Measurements from ENCODE around the gene TRMT1. TPM values are rescaled to one million over a fixed set of nuclear protein-coding genes. Genes with fewer than 3 reads are reported as not detected.

The TRMT1 gene
- total RNA-seq, 1 donor from 2014 or later = 13.0 TPM

DNA sequence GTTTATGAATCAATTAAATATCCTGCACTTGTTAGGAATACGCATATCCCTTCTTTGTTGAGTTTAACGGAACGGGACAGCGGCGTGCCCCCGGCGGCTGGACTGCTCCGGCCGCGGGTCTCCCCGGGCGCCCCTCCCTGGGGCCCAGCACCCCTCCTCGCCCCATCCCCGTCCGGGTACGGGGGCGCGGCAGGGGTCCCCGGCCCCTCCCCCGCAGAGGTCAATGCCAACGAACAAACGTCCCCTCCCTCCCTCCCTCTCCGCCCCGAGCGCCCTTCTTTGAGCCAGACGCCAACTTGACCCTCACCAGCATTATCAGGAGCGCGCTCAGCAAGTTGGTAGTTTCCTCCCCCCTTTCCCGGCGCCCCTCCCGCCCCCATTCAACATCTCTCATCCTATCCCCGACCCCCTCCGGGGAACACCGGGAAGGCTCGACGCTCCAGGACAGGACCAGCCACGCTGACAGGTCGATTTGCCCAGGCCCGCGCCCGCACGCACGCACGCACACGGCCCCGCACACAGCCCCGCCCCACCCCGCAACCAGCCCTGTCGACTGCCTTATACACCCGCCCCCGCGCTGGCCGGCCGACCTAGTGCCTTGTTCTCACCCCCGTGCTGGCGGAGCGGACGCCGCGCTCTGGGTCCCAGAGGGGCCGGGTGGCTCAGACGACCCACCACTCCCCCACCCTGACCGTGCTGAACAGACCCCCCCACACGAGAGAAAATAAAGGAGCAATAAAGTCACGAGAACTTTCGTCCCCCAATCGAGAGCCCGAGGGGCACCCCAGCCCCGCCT is 18.9 kb downstream of the TRMT1 start:
- peaks cover 0 to 11% (median 3%) of the 10 kb centered on the region in 3 donors for H3K36me3 ChIP-seq (ENCODE audit: control insufficient read depth in 3 of 3, insufficient read depth in 3 of 3, low read length in 3 of 3)
- H3K27ac ChIP-seq (ENCODE audit: low read depth, low read length) = no peak overlapping the region
- peaks cover 26 to 43% (median 35%) of the 10 kb centered on the region in 3 donors for H3K4me1 ChIP-seq (ENCODE audit: control insufficient read depth in 3 of 3, insufficient read depth in 3 of 3, low read length in 3 of 3)
- H3K9me3 ChIP-seq (ENCODE audit: control insufficient read depth in 3 of 3, low read length in 3 of 3) = no peaks in the 10 kb centered on the region
- H3K27me3 ChIP-seq (ENCODE audit: control insufficient read depth in 3 of 3, insufficient read depth in 3 of 3, low read length in 3 of 3) = no peaks in the 10 kb centered on the region
- no peak overlapping the region for H3K9ac ChIP-seq (ENCODE audit: low read depth in 1 of 3, low read length in 3 of 3)
- H3K4me3 ChIP-seq (ENCODE audit: low read length in 3 of 3) = no peak overlapping the region

DNA sequence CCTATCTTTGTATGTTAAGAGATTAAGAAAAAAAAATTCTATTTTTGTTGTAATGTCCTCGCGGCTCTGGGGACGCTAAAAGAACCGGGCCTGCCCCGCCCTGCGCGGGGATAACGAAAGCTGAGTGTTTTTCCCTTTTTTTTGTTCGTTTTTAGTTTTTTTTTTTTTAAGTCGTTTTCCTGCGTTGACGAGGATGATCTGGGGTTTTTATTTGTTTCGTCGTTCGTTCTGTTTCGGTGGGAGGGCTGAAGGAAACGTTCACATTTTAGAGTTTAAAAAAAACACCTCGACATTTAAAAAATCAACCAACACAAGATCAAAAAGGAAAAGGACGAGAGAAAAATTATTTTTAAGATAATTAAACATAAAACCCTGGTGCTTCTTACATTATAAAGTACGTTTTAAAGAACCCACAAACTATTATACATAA is 19.5 kb downstream of the TRMT1 start:
- Histone ChIP-seq H3K27ac (ENCODE audit: low read depth, low read length) (no peak overlapping the region), H3K36me3 (ENCODE audit: control insufficient read depth in 3 of 3, insufficient read depth in 3 of 3, low read length in 3 of 3) (peaks cover 0 to 11% (median 3%) of the 10 kb centered on the region in 3 donors), H3K4me1 (ENCODE audit: control insufficient read depth in 3 of 3, insufficient read depth in 3 of 3, low read length in 3 of 3) (peaks cover 28 to 44% (median 36%) of the 10 kb centered on the region in 3 donors), H3K9ac (ENCODE audit: low read depth in 1 of 3, low read length in 3 of 3) (no peak overlapping the region), H3K4me3 (ENCODE audit: low read length in 3 of 3) (no peak overlapping the region), H3K9me3 (ENCODE audit: control insufficient read depth in 3 of 3, low read length in 3 of 3) (no peaks in the 10 kb centered on the region), H3K27me3 (ENCODE audit: control insufficient read depth in 3 of 3, insufficient read depth in 3 of 3, low read length in 3 of 3) (no peaks in the 10 kb centered on the region)

DNA sequence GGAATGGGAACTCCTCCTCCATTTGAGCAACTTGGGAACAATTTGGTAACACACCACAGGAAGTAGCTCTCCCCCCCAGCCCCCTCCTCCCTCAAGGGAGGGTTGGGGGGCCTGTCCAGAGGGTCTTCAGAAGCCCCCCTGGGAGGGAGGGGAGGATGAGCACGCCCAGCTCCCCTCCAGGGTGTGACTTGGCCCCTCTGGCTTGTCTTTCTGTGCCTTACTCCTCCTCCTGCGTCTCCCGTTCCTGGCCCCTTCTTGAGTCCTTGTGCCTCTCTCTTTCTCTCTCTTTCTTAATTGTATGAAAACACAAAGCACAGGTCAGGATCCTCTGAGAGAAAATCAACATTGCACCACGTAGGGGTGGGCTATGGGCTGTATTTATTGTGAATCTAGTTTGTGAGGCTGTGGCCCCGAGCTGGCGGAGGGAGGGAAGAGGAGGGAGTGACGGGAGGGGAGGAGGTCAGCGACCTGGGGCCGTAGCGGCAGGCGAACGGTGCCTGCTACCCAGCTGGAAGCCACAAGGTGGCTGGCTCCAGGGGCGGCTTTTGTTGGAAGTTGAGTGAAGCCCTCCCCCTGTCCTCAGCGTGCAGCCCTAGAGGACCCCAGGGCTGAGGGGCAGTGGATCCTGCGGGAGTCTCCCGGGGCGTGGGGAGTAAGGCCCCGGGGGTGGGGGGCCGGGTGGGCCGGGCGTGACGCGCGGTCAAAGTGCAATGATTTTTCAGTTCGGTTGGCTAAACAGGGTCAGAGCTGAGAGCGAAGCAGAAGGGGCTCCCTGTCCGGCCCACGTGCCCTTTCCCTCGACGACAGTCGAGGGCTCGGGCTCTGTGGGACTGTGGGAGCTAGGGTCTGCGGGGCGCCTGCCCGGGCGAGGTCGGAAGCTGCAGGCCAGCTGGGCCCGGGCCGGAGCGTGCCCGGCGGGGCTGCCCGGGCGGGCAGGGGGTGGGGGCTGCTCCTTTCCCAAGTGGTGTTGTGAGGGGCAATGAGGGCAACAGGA is 20.3 kb downstream of the TRMT1 start:
- Histone ChIP-seq H3K36me3 (ENCODE audit: control insufficient read depth in 3 of 3, insufficient read depth in 3 of 3, low read length in 3 of 3) (peaks cover 0 to 11% (median 3%) of the 10 kb centered on the region in 3 donors), H3K4me3 (ENCODE audit: low read length in 3 of 3) (peak overlapping the region in 1 of 3 donors; percentile 14), H3K9ac (ENCODE audit: low read depth in 1 of 3, low read length in 3 of 3) (peak overlapping the region in 1 of 3 donors; percentile 45), H3K27me3 (ENCODE audit: control insufficient read depth in 3 of 3, insufficient read depth in 3 of 3, low read length in 3 of 3) (no peaks in the 10 kb centered on the region), H3K4me1 (ENCODE audit: control insufficient read depth in 3 of 3, insufficient read depth in 3 of 3, low read length in 3 of 3) (peaks cover 23 to 45% (median 40%) of the 10 kb centered on the region in 3 donors), H3K27ac (ENCODE audit: low read depth, low read length) (no peak overlapping the region), H3K9me3 (ENCODE audit: control insufficient read depth in 3 of 3, low read length in 3 of 3) (no peaks in the 10 kb centered on the region)

DNA sequence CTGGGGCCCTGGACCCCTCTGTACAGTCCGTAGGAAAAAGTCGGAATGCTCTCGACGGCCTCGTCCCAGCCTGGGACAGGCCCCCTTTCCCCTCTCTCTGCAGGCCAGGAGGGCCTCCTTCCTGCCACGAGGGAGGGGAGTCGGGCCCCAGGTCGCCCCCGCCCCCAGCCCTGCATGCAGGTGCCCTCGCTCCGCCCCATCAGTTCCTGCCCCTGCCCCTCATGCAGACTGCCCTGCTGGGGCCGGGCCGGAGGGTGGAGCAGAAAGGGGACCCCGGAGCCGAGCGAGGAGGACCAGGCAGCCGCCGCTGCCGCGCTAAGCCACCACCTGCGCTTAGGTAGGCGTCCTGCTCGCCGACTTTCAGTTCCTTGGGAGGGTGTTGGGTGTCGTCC is 21.2 kb downstream of the TRMT1 start:
- H3K27me3 ChIP-seq (ENCODE audit: control insufficient read depth in 3 of 3, insufficient read depth in 3 of 3, low read length in 3 of 3) = no peaks in the 10 kb centered on the region
- no peaks in the 10 kb centered on the region for H3K9me3 ChIP-seq (ENCODE audit: control insufficient read depth in 3 of 3, low read length in 3 of 3)
- peaks cover 28 to 49% (median 46%) of the 10 kb centered on the region in 3 donors for H3K4me1 ChIP-seq (ENCODE audit: control insufficient read depth in 3 of 3, insufficient read depth in 3 of 3, low read length in 3 of 3)
- H3K9ac ChIP-seq (ENCODE audit: low read depth in 1 of 3, low read length in 3 of 3) = peak overlapping the region in 1 of 3 donors; percentile 16
- H3K27ac ChIP-seq (ENCODE audit: low read depth, low read length) = no peak overlapping the region
- no peak overlapping the region for H3K4me3 ChIP-seq (ENCODE audit: low read length in 3 of 3)
- H3K36me3 ChIP-seq (ENCODE audit: control insufficient read depth in 3 of 3, insufficient read depth in 3 of 3, low read length in 3 of 3) = peaks cover 0 to 13% (median 5%) of the 10 kb centered on the region in 3 donors

DNA sequence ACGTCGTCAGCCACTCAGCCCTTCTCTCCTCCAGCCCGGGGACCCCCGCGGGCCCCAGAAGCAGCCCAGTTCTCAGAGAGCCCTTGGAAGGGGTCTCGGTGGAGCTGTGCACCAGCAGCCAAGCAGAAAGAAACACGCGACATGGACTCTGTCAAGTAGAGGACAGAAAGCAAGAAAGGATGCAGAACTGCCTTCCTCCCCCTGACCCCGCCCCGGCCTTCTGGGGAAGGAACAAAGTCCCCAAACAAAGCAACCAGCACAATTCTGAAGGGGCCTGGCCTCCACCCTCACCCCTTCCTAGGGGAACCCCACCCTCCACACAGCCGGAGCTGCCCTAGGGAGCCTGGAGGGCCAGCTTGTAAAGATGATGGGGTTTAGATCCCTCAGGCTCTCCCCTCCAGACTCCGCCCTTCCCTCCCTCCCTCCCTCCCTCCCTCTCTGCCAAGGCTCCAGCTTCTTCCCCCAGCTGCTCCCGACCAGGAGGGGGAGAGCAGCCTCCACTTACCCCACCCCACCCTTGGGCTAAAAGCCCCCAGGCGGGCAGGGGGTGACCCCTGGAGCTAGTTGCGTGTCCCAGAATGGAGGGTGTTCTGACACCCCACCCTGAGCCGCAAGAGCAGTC is 21.7 kb downstream of the TRMT1 start:
- Histone ChIP-seq H3K36me3 (ENCODE audit: control insufficient read depth in 3 of 3, insufficient read depth in 3 of 3, low read length in 3 of 3) (peaks cover 2 to 13% (median 10%) of the 10 kb centered on the region in 3 donors), H3K4me1 (ENCODE audit: control insufficient read depth in 3 of 3, insufficient read depth in 3 of 3, low read length in 3 of 3) (peaks cover 33 to 50% (median 48%) of the 10 kb centered on the region in 3 donors), H3K9ac (ENCODE audit: low read depth in 1 of 3, low read length in 3 of 3) (peak overlapping the region in 1 of 3 donors; percentile 16), H3K27ac (ENCODE audit: low read depth, low read length) (no peak overlapping the region), H3K4me3 (ENCODE audit: low read length in 3 of 3) (no peak overlapping the region), H3K27me3 (ENCODE audit: control insufficient read depth in 3 of 3, insufficient read depth in 3 of 3, low read length in 3 of 3) (no peaks in the 10 kb centered on the region), H3K9me3 (ENCODE audit: control insufficient read depth in 3 of 3, low read length in 3 of 3) (no peaks in the 10 kb centered on the region)

DNA sequence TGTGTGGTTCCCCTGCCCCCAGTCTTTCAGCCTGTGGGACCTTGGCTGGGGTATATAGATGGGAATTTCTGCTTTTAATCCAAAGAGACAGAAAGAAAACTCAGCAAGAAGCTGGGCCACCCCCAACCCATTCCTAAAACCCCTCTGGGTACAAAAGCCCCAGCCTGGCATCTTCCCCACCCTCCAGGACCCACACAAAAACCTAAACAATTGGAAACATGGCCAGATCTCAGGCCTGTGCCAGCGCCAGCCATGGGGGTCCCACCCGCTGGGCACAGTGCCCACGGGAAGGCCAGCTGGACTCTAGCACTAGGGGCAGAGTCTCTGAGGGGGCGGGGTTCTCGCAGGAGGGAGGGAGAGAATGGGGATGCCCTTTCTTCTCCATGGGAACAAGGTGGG is 22.4 kb downstream of the TRMT1 start:
- H3K4me1 ChIP-seq (ENCODE audit: control insufficient read depth in 3 of 3, insufficient read depth in 3 of 3, low read length in 3 of 3) = peaks cover 34 to 55% (median 52%) of the 10 kb centered on the region in 3 donors
- peak overlapping the region; percentile 40 for H3K27ac ChIP-seq (ENCODE audit: low read depth, low read length)
- H3K9ac ChIP-seq (ENCODE audit: low read depth in 1 of 3, low read length in 3 of 3) = peak overlapping the region in 1 of 3 donors; percentile 45

DNA sequence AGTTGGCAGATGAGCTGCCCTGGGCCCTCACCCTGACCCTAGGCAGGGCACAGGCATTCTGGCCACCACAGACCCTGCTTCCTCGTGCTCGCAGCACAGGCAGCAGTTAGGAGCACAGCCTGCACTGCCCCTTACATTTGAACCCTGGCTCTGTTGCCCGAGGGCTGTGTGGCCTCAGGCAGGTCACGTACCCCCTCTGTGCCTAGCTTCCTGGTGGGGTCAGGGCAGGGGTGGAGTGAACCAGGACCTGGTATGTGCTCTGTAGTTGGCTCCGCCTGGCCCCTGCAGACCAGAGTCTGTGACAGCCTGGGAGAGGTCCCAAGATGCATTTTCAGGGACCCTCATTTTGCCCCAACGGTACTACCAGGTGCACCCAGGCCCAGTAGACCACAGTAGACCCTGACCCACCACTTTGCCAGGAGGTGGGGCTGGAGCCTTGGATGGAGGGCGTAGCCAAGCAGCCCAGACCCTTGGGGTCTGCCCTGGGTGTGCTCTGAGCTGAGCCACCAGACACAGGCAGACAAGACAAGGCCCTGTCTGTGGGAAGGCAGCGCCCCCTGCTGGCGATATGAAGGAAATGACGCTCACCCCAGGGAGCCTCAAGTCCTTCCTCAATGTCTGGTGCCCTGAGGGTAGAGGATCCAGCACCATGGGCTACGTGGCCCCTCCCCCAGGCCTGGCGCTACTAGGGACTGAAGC is 23.0 kb downstream of the TRMT1 start:
- Histone ChIP-seq H3K27me3 (ENCODE audit: control insufficient read depth in 3 of 3, insufficient read depth in 3 of 3, low read length in 3 of 3) (no peaks in the 10 kb centered on the region), H3K27ac (ENCODE audit: low read depth, low read length) (peak overlapping the region; percentile 87), H3K9me3 (ENCODE audit: control insufficient read depth in 3 of 3, low read length in 3 of 3) (no peaks in the 10 kb centered on the region), H3K36me3 (ENCODE audit: control insufficient read depth in 3 of 3, insufficient read depth in 3 of 3, low read length in 3 of 3) (peaks cover 12 to 18% (median 18%) of the 10 kb centered on the region in 3 donors), H3K9ac (ENCODE audit: low read depth in 1 of 3, low read length in 3 of 3) (peak overlapping the region in 1 of 3 donors; percentile 51), H3K4me3 (ENCODE audit: low read length in 3 of 3) (no peak overlapping the region), H3K4me1 (ENCODE audit: control insufficient read depth in 3 of 3, insufficient read depth in 3 of 3, low read length in 3 of 3) (peaks cover 34 to 55% (median 50%) of the 10 kb centered on the region in 3 donors)

More for the DNA sequence above, 22.4 kb downstream of the TRMT1 start:
- H3K27me3 ChIP-seq (ENCODE audit: control insufficient read depth in 3 of 3, insufficient read depth in 3 of 3, low read length in 3 of 3) = no peaks in the 10 kb centered on the region
- peaks cover 9 to 18% (median 17%) of the 10 kb centered on the region in 3 donors for H3K36me3 ChIP-seq (ENCODE audit: control insufficient read depth in 3 of 3, insufficient read depth in 3 of 3, low read length in 3 of 3)
- H3K9me3 ChIP-seq (ENCODE audit: control insufficient read depth in 3 of 3, low read length in 3 of 3) = no peaks in the 10 kb centered on the region
- H3K4me3 ChIP-seq (ENCODE audit: low read length in 3 of 3) = no peak overlapping the region

DNA sequence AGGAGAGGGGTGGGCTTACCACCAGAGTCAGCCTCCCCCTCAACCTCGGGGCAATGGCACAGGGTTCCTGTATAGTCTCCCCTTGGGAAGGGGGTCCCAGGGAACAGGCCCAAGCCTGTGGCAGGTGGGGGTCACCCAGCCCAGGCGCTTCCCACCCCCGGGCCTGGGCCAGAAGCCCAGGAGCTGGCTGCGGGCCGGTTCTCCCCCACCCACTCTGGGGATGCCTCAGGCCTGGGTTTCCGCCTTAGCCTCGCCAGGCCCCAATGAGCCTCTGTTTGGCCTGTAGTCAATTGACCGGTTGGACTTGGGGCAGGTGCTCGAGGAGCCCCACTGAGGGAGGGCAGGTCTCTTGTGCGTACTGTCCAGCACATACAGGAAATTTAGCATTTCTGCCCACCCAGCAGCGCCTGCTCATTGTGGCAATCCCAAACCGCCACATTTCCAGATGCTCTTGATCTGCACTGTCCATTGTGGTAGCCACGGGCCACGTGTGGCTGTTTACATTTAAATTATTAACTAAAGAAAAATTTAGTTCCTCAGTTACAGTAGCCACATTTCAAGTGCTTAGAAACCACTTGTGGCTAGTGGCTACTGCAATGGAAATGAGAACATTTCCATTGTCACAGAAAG is 23.8 kb downstream of the TRMT1 start:
- Histone ChIP-seq H3K36me3 (ENCODE audit: control insufficient read depth in 3 of 3, insufficient read depth in 3 of 3, low read length in 3 of 3) (peaks cover 12 to 18% (median 18%) of the 10 kb centered on the region in 3 donors), H3K27me3 (ENCODE audit: control insufficient read depth in 3 of 3, insufficient read depth in 3 of 3, low read length in 3 of 3) (no peaks in the 10 kb centered on the region), H3K9ac (ENCODE audit: low read depth in 1 of 3, low read length in 3 of 3) (peak overlapping the region in 2 of 3 donors; percentile 14 to 60), H3K9me3 (ENCODE audit: control insufficient read depth in 3 of 3, low read length in 3 of 3) (no peaks in the 10 kb centered on the region), H3K4me1 (ENCODE audit: control insufficient read depth in 3 of 3, insufficient read depth in 3 of 3, low read length in 3 of 3) (peaks cover 34 to 52% (median 50%) of the 10 kb centered on the region in 3 donors), H3K27ac (ENCODE audit: low read depth, low read length) (peak overlapping the region; percentile 87), H3K4me3 (ENCODE audit: low read length in 3 of 3) (no peak overlapping the region)

All from skeletal muscle tissue (tissue), 4 donors.